Breast epithelium (tissue), 3 donors: Measurements from ENCODE around the gene MORN4.

ENCODE experiments used
- CTCF ChIP-seq, 3 donors: fragments of 450-650 bp; IDR thresholded peaks; one replicate each; pipeline ENCODE4 v1.5.1; 2016 to 2017; ENCODE audit warnings: antibody characterized with exemption in 3 of 3, mild to moderate bottlenecking in 3 of 3, moderate library complexity in 3 of 3
- POLR2AphosphoS5 ChIP-seq, 3 donors: sonication (generic); formaldehyde crosslinking; IDR thresholded peaks; one replicate each; pipeline ENCODE4 v1.6.1; 2017; ENCODE audit warnings: antibody characterized with exemption in 3 of 3

- TF ChIP-seq CTCF (IDR thresholded peaks at IDR 0.05) (no peak), POLR2AphosphoS5 (IDR thresholded peaks at IDR 0.05) (no peak)
Measured at GRCh38 chr10:97628228-97628627, 5.1 kb downstream of the MORN4 start.
